IMR-90 (cell line): ENCODE measurements around the gene ACAD11. TPM values are rescaled to one million over a fixed set of nuclear protein-coding genes. Genes with fewer than 3 reads are reported as not detected.

Source experiments
- ATAC-seq: fragments of 200-7000 bp; cut with Tn5 transposase; 2 replicates; pipeline ENCODE4 v1.9.1; 2020; ENCODE audit warnings: low read depth, mild to moderate bottlenecking, moderate library complexity
- BruUV-seq: library from RNA; stranded (reverse); fragments of 400-500 nt; replicated peaks from 2 replicates; lab custom pipeline; 2021; lab: Mats Ljungman, UMichigan
- CTCF ChIA-PET: fragments of 300-600 bp; formaldehyde crosslinking; extraction: SDS; loops from one replicate; lab custom pipeline; 2021; ENCODE audit warnings: antibody characterized with exemption; lab: Yijun Ruan, JAX
- POLR2A ChIA-PET: fragments of 300-600 bp; sonication (Branson Sonifier 250); formaldehyde crosslinking; loops from one replicate; lab custom pipeline; 2022; ENCODE audit warnings: antibody characterized with exemption; ENCODE audit not compliant: unreplicated experiment; lab: Charles Lee
- DNase-seq: peaks from one replicate; pipeline ENCODE4 v3.0.0; 2013
- H2AFZ ChIP-seq: replicated peaks from 2 replicates; pipeline ENCODE3; 2013; ENCODE audit warnings: low read length, mild to moderate bottlenecking; ENCODE audit not compliant: poor library complexity
- H2AK5ac ChIP-seq: 2 replicates; pipeline ENCODE4 v1.6.1; 2013; ENCODE audit warnings: low read depth, low read length, inconsistent platforms
- H2AK9ac ChIP-seq: replicated peaks from 2 replicates; pipeline ENCODE3; 2013; ENCODE audit warnings: mild to moderate bottlenecking, low read depth, low read length, moderate library complexity; ENCODE audit not compliant: poor library complexity
- H2BK120ac ChIP-seq: 2 replicates; pipeline ENCODE4 v1.6.1; 2013; ENCODE audit warnings: low read depth, low read length, inconsistent platforms
- H2BK15ac ChIP-seq: 3 replicates; pipeline ENCODE4 v1.6.1; 2013; ENCODE audit warnings: low read depth, low read length, inconsistent platforms
- H2BK20ac ChIP-seq: 2 replicates; pipeline ENCODE4 v1.6.1; 2013; ENCODE audit warnings: low read depth, mild to moderate bottlenecking, inconsistent platforms, low read length, moderate library complexity
- H2BK5ac ChIP-seq: 2 replicates; pipeline ENCODE4 v1.6.1; 2013; ENCODE audit warnings: mild to moderate bottlenecking, low read depth, low read length, inconsistent platforms; ENCODE audit not compliant: poor library complexity, severe bottlenecking
- H3K14ac ChIP-seq: replicated peaks from 2 replicates; pipeline ENCODE4 v1.6.1; 2013; ENCODE audit warnings: low read depth, low read length, inconsistent platforms
- H3K18ac ChIP-seq: 2 replicates; pipeline ENCODE4 v1.6.1; 2013; ENCODE audit warnings: low read depth, low read length, control low read depth
- H3K23ac ChIP-seq: 2 replicates; pipeline ENCODE4 v1.6.1; 2013; ENCODE audit warnings: low read depth, low read length, inconsistent platforms
- H3K27ac ChIP-seq: 2 replicates; pipeline ENCODE4 v1.5.1; 2013; ENCODE audit warnings: mild to moderate bottlenecking, control low read depth, low read length; ENCODE audit not compliant: insufficient read depth
- H3K27me3 ChIP-seq: 2 replicates; pipeline ENCODE4 v1.6.1; 2013; ENCODE audit warnings: low read length; ENCODE audit not compliant: control insufficient read depth, insufficient read depth
- H3K36me3 ChIP-seq: 2 replicates; pipeline ENCODE4 v1.6.1; 2013; ENCODE audit warnings: low read length, mixed read lengths; ENCODE audit not compliant: control insufficient read depth, insufficient read depth
- H3K4ac ChIP-seq: 2 replicates; pipeline ENCODE4 v1.6.1; 2013; ENCODE audit warnings: low read depth, low read length, inconsistent platforms
- H3K4me1 ChIP-seq: 2 replicates; pipeline ENCODE4 v1.6.1; 2013; ENCODE audit warnings: low read length, mixed read lengths; ENCODE audit not compliant: control insufficient read depth, insufficient read depth
- H3K4me2 ChIP-seq: 2 replicates; pipeline ENCODE4 v1.6.1; 2013; ENCODE audit warnings: low read depth, mild to moderate bottlenecking, control low read depth, low read length, moderate library complexity
- H3K4me3 ChIP-seq: 2 replicates; pipeline ENCODE4 v1.5.1; 2013; ENCODE audit warnings: low read depth, mild to moderate bottlenecking, control low read depth, low read length, moderate library complexity; ENCODE audit not compliant: insufficient read depth
- H3K56ac ChIP-seq: 2 replicates; pipeline ENCODE4 v1.6.1; 2013; ENCODE audit warnings: low read length, inconsistent platforms; ENCODE audit not compliant: insufficient read depth; ENCODE audit errors: extremely low read depth
- H3K79me1 ChIP-seq, 2 experiments: 2 replicates each; pipeline ENCODE4 v1.6.1; 2013; ENCODE audit warnings: low read length in 2 of 2, inconsistent platforms in 1 of 2, low read depth in 1 of 2
- H3K9ac ChIP-seq: 2 replicates; pipeline ENCODE4 v1.6.1; 2013; ENCODE audit warnings: low read depth, low read length, control low read depth
- H3K9me1 ChIP-seq: 2 replicates; pipeline ENCODE4 v1.6.1; 2013; ENCODE audit warnings: low read length, inconsistent platforms; ENCODE audit not compliant: insufficient read depth
- H3K9me3 ChIP-seq: 2 replicates; pipeline ENCODE4 v1.6.1; 2013; ENCODE audit warnings: low read length; ENCODE audit not compliant: control insufficient read depth, insufficient read depth
- H4K20me1 ChIP-seq: 2 replicates; pipeline ENCODE4 v1.6.1; 2013; ENCODE audit warnings: low read length, inconsistent platforms; ENCODE audit not compliant: insufficient read depth
- H4K5ac ChIP-seq: 2 replicates; pipeline ENCODE4 v1.6.1; 2013; ENCODE audit warnings: mild to moderate bottlenecking, low read depth, low read length, control low read depth
- H4K8ac ChIP-seq, 2 experiments: 2 replicates each; pipeline ENCODE4 v1.6.1; 2013; ENCODE audit warnings: low read depth in 2 of 2, low read length in 2 of 2, control low read depth in 1 of 2, inconsistent platforms in 1 of 2
- H4K91ac ChIP-seq: 2 replicates; pipeline ENCODE4 v1.6.1; 2013; ENCODE audit warnings: low read depth, low read length, inconsistent platforms; ENCODE audit not compliant: insufficient read depth
- CHD1 ChIP-seq: IDR thresholded peaks from 2 replicates; pipeline ENCODE4 v1.6.1; 2012; ENCODE audit warnings: low read depth, low read length, improper control_type of control experiment
- CTCF ChIP-seq: conservative IDR thresholded peaks from 2 replicates; pipeline ENCODE4 v1.5.1; 2012; ENCODE audit warnings: mild to moderate bottlenecking, low read depth, low read length, improper control_type of control experiment
- ELK1 ChIP-seq: fragments of 150-350 bp; IDR thresholded peaks from 2 replicates; pipeline ENCODE4 v1.6.1; 2016; ENCODE audit warnings: low read depth, mild to moderate bottlenecking, low read length, moderate library complexity, borderline replicate concordance
- MAZ ChIP-seq: IDR thresholded peaks from 2 replicates; pipeline ENCODE4 v1.6.1; 2012; ENCODE audit warnings: low read depth, mild to moderate bottlenecking, low read length, improper control_type of control experiment, moderate library complexity, borderline replicate concordance
- MXI1 ChIP-seq: IDR thresholded peaks from 2 replicates; pipeline ENCODE4 v1.6.1; 2012; ENCODE audit warnings: low read depth, mild to moderate bottlenecking, low read length, moderate library complexity, borderline replicate concordance
- RAD21 ChIP-seq: IDR thresholded peaks from 2 replicates; pipeline ENCODE4 v1.6.1; 2012; ENCODE audit warnings: low read length, improper control_type of control experiment
- RCOR1 ChIP-seq: IDR thresholded peaks from 2 replicates; pipeline ENCODE4 v1.6.1; 2012; ENCODE audit warnings: mild to moderate bottlenecking, low read length, improper control_type of control experiment; ENCODE audit not compliant: insufficient replicate concordance
- SMC3 ChIP-seq: fragments of 150-350 bp; IDR thresholded peaks from 2 replicates; pipeline ENCODE4 v1.6.1; 2016; ENCODE audit warnings: low read depth, mild to moderate bottlenecking, antibody characterized with exemption, low read length, moderate library complexity
- WGBS, 2 experiments: methylation state at CpG; one replicate each; pipeline versions ENCODE4 v1.1.5 to v1.1.7; 2013; ENCODE audit warnings: missing lambda C conversion rate in 2 of 2; ENCODE audit not compliant: insufficient read length in 1 of 2; ENCODE audit errors: extremely low coverage in 2 of 2; 5-methylcytosine and 5-hydroxymethylcytosine counted together
- dilution Hi-C: fragments of 300-500 bp; cut with HindIII; formaldehyde crosslinking; loops from one replicate; pipeline ENCODE4 v1.14.3; 2018; ENCODE audit warnings: low sequenced_read_pairs; ENCODE audit not compliant: unreplicated experiment
- in situ Hi-C: fragments of 300-500 bp; cut with MboI; formaldehyde crosslinking; loops from 3 replicates; pipeline ENCODE4 v1.14.3; 2019; ENCODE audit warnings: low sequenced_read_pairs, inconsistent platforms, mixed read lengths
- intact Hi-C: fragments of 100-400 bp; cut with micrococcal nuclease; formaldehyde crosslinking; loops from 2 replicates; pipeline ENCODE4 v1.10.0; 2022
- polyA plus RNA-seq, 3 experiments: library from polyadenylated mRNA; depleted of rRNA; stranded (reverse); fragments of >200 nt; gene quantifications; 2 replicates each; pipeline ENCODE4 v1.2.3, GENCODE V29; 2012; ENCODE audit warnings: low replicate concordance in 1 of 3
- total RNA-seq: library from RNA; depleted of rRNA; stranded (reverse); fragments of >200 nt; gene quantifications from 2 replicates; pipeline ENCODE4 v1.2.3, GENCODE V29; 2012

Gene ACAD11
- total and polyA plus RNA-seq, 2 of the 4 experiments (the other 2 are of a cell fraction): 16.0 to 18.8 TPM

- H3K4ac ChIP-seq: peak overlapping the region; percentile 95
- peaks cover 20% of the 10 kb centered on the region for H3K36me3 ChIP-seq
- H2BK120ac ChIP-seq: peak overlapping the region; percentile 88
- no peak overlapping the region for H3K9ac ChIP-seq
- intact Hi-C loops: loop anchor here (1.0 to 5.0 kb wide), 2 partner anchors 106 to 121 kb away; partner anchors contain the start of gene ACAD11
- DNase-seq (peak; percentile 90), ATAC-seq (peak; percentile 92)
- CTCF ChIA-PET: interaction anchor here (0.7 to 3.9 kb wide), 9 partner anchors 11 to 115 kb away, joined by 3 to 27 read pairs (median 5); no protein-coding TSS in a partner anchor
- peak overlapping the region; percentile 79 for H2BK5ac ChIP-seq
- in situ Hi-C loops: no loop called here
- no peaks in the 10 kb centered on the region for H3K9me3 ChIP-seq
- H3K27ac ChIP-seq: peak overlapping the region; percentile 66
- H3K23ac ChIP-seq: peak overlapping the region; percentile 82
- peak overlapping the region; percentile 84 for H3K14ac ChIP-seq
- POLR2A ChIA-PET: no interaction called here
- peak overlapping the region; percentile 90; the same call in 2 of the 3 replicates for H2BK15ac ChIP-seq
- H3K4me1 ChIP-seq: peaks cover 21% of the 10 kb centered on the region
- peak overlapping the region; percentile 57 for H2AFZ ChIP-seq
- peak overlapping the region; percentile 18; the same call in 1 of the 2 replicates for H3K56ac ChIP-seq
- H4K91ac ChIP-seq: peak overlapping the region; percentile 79
- peaks cover 14 to 36% of the 10 kb centered on the region in 2 experiments for H3K79me1 ChIP-seq
- peaks cover 16% of the 10 kb centered on the region for H3K9me1 ChIP-seq
- peak overlapping the region; percentile 98 for H2AK5ac ChIP-seq
- H2AK9ac ChIP-seq: peak overlapping the region; percentile 80
- WGBS, 2 experiments: no CpG with 5 or more reads among the region's 7 CpGs
- H3K18ac ChIP-seq: peak overlapping the region; percentile 62
- no peak overlapping the region for H3K4me3 ChIP-seq
- H4K8ac ChIP-seq: peak overlapping the region; percentile 25 to 79; a peak in 3 of 4 replicates
- no peaks in the 10 kb centered on the region for H3K27me3 ChIP-seq
- dilution Hi-C loops: loop anchor here (25.0 kb wide), 1 partner anchor 101 kb away; no protein-coding TSS in a partner anchor
- H4K20me1 ChIP-seq: no peaks in the 10 kb centered on the region
- H4K5ac ChIP-seq: peak overlapping the region; percentile 47
- H2BK20ac ChIP-seq: peak overlapping the region; percentile 82
- TF ChIP-seq RCOR1: no peak
- TF ChIP-seq CTCF: peak; percentile 75
- TF ChIP-seq SMC3: peak; percentile 92
- peak; percentile 87 for TF ChIP-seq MXI1
- peak; percentile 76 for TF ChIP-seq RAD21
- no peak for TF ChIP-seq MAZ
- TF ChIP-seq ELK1: no peak
- no peak for TF ChIP-seq CHD1
- H3K4me2 ChIP-seq: no peak overlapping the region
- no TSS peak for BruUV-seq
These were observed 123.8 kb downstream of the ACAD11 start for GRCh38 chr3:132535575-132536441.
